H1 (cell line): ENCODE results near the gene DLL1.

Experiments used
- BRCA1 ChIP-seq: IDR thresholded peaks from 2 replicates; pipeline ENCODE4 v1.6.1; 2012; ENCODE audit warnings: low read depth, low read length, improper control_type of control experiment
- CTCF ChIP-seq, 3 experiments: IDR thresholded peaks; 1 replicate in 2 of 3; 2 replicates in 1 of 3; pipeline versions ENCODE4 v1.5.1 to v1.6.1; 2011; ENCODE audit warnings: low read length in 3 of 3, mild to moderate bottlenecking in 3 of 3, inconsistent platforms in 2 of 3, low read depth in 1 of 3, moderate library complexity in 1 of 3; ENCODE audit not compliant: insufficient read depth in 1 of 3; ENCODE audit errors: control extremely low read depth in 1 of 3
- MAX ChIP-seq: IDR thresholded peaks from 2 replicates; pipeline ENCODE4 v1.6.1; 2012; ENCODE audit warnings: inconsistent platforms
- POLR2A ChIP-seq, 2 experiments: IDR thresholded peaks; 1 replicate in 1 of 2; 2 replicates in 1 of 2; pipeline ENCODE4 v1.6.1; 2011; ENCODE audit warnings: low read depth in 2 of 2, low read length in 2 of 2, mild to moderate bottlenecking in 2 of 2; ENCODE audit errors: control extremely low read depth in 1 of 2
- TAF1 ChIP-seq: IDR thresholded peaks from 2 replicates; pipeline ENCODE4 v1.6.1; 2011; ENCODE audit warnings: mild to moderate bottlenecking, low read depth, low read length

- TF ChIP-seq BRCA1 (no peak), POLR2A (IDR thresholded peaks at IDR 0.05; ENCODE audit: control extremely low read depth in 1 of 2, low read depth in 2 of 2, low read length in 2 of 2) (no peak), TAF1 (no peak), MAX (no peak), CTCF (IDR thresholded peaks at IDR 0.05; ENCODE audit: control extremely low read depth in 1 of 3, insufficient read depth in 1 of 3, low read depth in 1 of 3, low read length in 3 of 3) (no peak)
Measured at GRCh38 chr6:170311696-170312095, 20.8 kb upstream of the DLL1 start.
